OCI-LY3 (cell line): ENCODE data around the gene ANKZF1.

Experiments used
- H2AFZ ChIP-seq: fragments of 200-600, 300-600 bp; shearing (Covaris generic); 2 replicates; pipeline ENCODE4 v1.6.0; 2014; ENCODE audit warnings: antibody characterized with exemption, low read depth, low read length
- H3K27ac ChIP-seq: fragments of 200-600, 300-600 bp; sonication (generic); 2 replicates; pipeline ENCODE4 v1.5.1; 2014; ENCODE audit warnings: mild to moderate bottlenecking, low read length, moderate library complexity, mixed read lengths
- H3K27me3 ChIP-seq: fragments of 200-600, 300-600 bp; sonication (generic); 2 replicates; pipeline ENCODE4 v1.6.1; 2014; ENCODE audit warnings: low read depth, low read length, mixed read lengths
- H3K36me3 ChIP-seq: fragments of 200-600, 300-600 bp; sonication (generic); replicated peaks from 2 replicates; pipeline ENCODE3; 2014; ENCODE audit warnings: low read depth, low read length, mixed read lengths
- H3K4me1 ChIP-seq: fragments of 300-600, 200-600 bp; sonication (generic); 2 replicates; pipeline ENCODE4 v1.6.1; 2014; ENCODE audit warnings: low read length, mixed read lengths
- H3K4me2 ChIP-seq: fragments of 200-600, 300-600 bp; sonication (generic); 2 replicates; pipeline ENCODE4 v1.6.1; 2014; ENCODE audit warnings: low read length, mixed read lengths
- H3K4me3 ChIP-seq: fragments of 300-600, 200-600 bp; sonication (generic); 2 replicates; pipeline ENCODE4 v1.5.1; 2014; ENCODE audit warnings: antibody characterized with exemption, mild to moderate bottlenecking, low read length, moderate library complexity
- H3K79me2 ChIP-seq: fragments of 300-600, 200-600 bp; shearing (Covaris generic); 2 replicates; pipeline ENCODE4 v1.6.1; 2014; ENCODE audit warnings: mild to moderate bottlenecking, low read length, mixed read lengths
- H3K9ac ChIP-seq: fragments of 300-600, 200-600 bp; shearing (Covaris generic); 2 replicates; pipeline ENCODE4 v1.6.0; 2014; ENCODE audit warnings: mild to moderate bottlenecking, low read length, moderate library complexity
- H3K9me3 ChIP-seq: fragments of 200-600, 300-600 bp; shearing (Covaris generic); 2 replicates; pipeline ENCODE4 v1.6.1; 2014; ENCODE audit warnings: low read length, mixed read lengths; ENCODE audit not compliant: insufficient read depth
- H4K20me1 ChIP-seq: fragments of 200-600, 300-600 bp; sonication (generic); 2 replicates; pipeline ENCODE4 v1.6.1; 2016; ENCODE audit warnings: low read length, mixed read lengths; ENCODE audit not compliant: insufficient read depth
- CTCF ChIP-seq: fragments of 200-600, 300-600 bp; sonication (generic); IDR thresholded peaks from 2 replicates; pipeline ENCODE4 v1.5.1; 2014; ENCODE audit warnings: antibody characterized with exemption, low read length, low read depth
- EZH2phosphoT487 ChIP-seq: fragments of 200-600 bp; shearing (Covaris generic); IDR thresholded peaks from 2 replicates; pipeline ENCODE4 v1.6.1; 2018; ENCODE audit warnings: antibody characterized with exemption, mixed run types, low read depth

The ANKZF1 gene

GRCh38 chr2:219285373-219285735 is 55.7 kb downstream of the ANKZF1 start:
- Histone ChIP-seq H3K36me3 (peaks cover 3% of the 10 kb centered on the region), H2AFZ (no peak overlapping the region), H4K20me1 (no peaks in the 10 kb centered on the region), H3K9me3 (no peaks in the 10 kb centered on the region), H3K27ac (no peak overlapping the region), H3K27me3 (no peaks in the 10 kb centered on the region), H3K4me2 (no peak overlapping the region), H3K4me3 (no peak overlapping the region), H3K79me2 (no peaks in the 10 kb centered on the region), H3K9ac (no peak overlapping the region), H3K4me1 (no peaks in the 10 kb centered on the region)
- TF ChIP-seq CTCF (no peak), EZH2phosphoT487 (no peak)

GRCh38 chr2:219285894-219286425 is 56.4 kb downstream of the ANKZF1 start:
- no peaks in the 10 kb centered on the region for H4K20me1 ChIP-seq
- H3K9me3 ChIP-seq = no peaks in the 10 kb centered on the region
- no peak overlapping the region for H2AFZ ChIP-seq
- no peak overlapping the region for H3K9ac ChIP-seq
- H3K36me3 ChIP-seq = peaks cover 2% of the 10 kb centered on the region
- TF ChIP-seq EZH2phosphoT487 (no peak), CTCF (no peak)
- H3K4me2 ChIP-seq = no peak overlapping the region
- no peaks in the 10 kb centered on the region for H3K4me1 ChIP-seq
- H3K79me2 ChIP-seq = no peaks in the 10 kb centered on the region
- no peak overlapping the region for H3K27ac ChIP-seq
- H3K27me3 ChIP-seq = no peaks in the 10 kb centered on the region
- H3K4me3 ChIP-seq = no peak overlapping the region
